Stimulated activated CD8-positive, alpha-beta memory T cell treated with anti-CD3 and anti-CD28 coated beads, Interleukin-12 subunit alpha, Interleukin-12 subunit beta, amount 100 ng/mL, for 4 hours (primary cell): Measurements from ENCODE around the gene ST7.
"Not testable (repeated sequence)": the region's sequence is repeated elsewhere in the genome, so short reads cannot be mapped to it uniquely, and the experiment has no call there.

ENCODE experiments used
- DNase-seq: peaks from one replicate; pipeline ENCODE4 v3.0.0-alpha.2; 2020; ENCODE audit warnings: low read depth

The ST7 gene

GRCh38 chr7:117229350-117229749 is 276.0 kb downstream of the ST7 start:
- DNase-seq: no peak

GRCh38 chr7:117230276-117231046 is 277.2 kb downstream of the ST7 start:
- DNase-seq: no peak

- DNase-seq: no peak
Observed at GRCh38 chr7:117231047-117231359, 277.7 kb downstream of the ST7 start.

GRCh38 chr7:117237646-117238045 is 284.3 kb downstream of the ST7 start:
- DNase-seq: no peak

- DNase-seq: no peak
Observed at GRCh38 chr7:117238472-117238871, 285.2 kb downstream of the ST7 start.

GRCh38 chr7:117238937-117239336 is 285.6 kb downstream of the ST7 start:
- no peak for DNase-seq

GRCh38 chr7:117241088-117241487 is 287.8 kb downstream of the ST7 start:
- no peak for DNase-seq

GRCh38 chr7:117243390-117243789 is 290.1 kb downstream of the ST7 start:
- DNase-seq: no peak

GRCh38 chr7:117245703-117246102 is 292.4 kb downstream of the ST7 start:
- DNase-seq: not testable (repeated sequence)

GRCh38 chr7:117247809-117248208 is 294.5 kb downstream of the ST7 start:
- DNase-seq: no peak

- no peak for DNase-seq
Observed at GRCh38 chr7:117248829-117249228, 295.5 kb downstream of the ST7 start.

GRCh38 chr7:117249696-117250095 is 296.4 kb downstream of the ST7 start:
- DNase-seq: no peak

GRCh38 chr7:117250245-117250644 is 296.9 kb downstream of the ST7 start:
- DNase-seq: no peak

- no peak for DNase-seq
Observed at GRCh38 chr7:117250801-117251200, 297.5 kb downstream of the ST7 start.

- DNase-seq: no peak
Observed at GRCh38 chr7:117251687-117252086, 298.4 kb downstream of the ST7 start.

GRCh38 chr7:117259615-117260014 is 306.3 kb downstream of the ST7 start:
- DNase-seq: no peak

GRCh38 chr7:117262546-117262945 is 309.2 kb downstream of the ST7 start:
- no peak for DNase-seq

GRCh38 chr7:117264716-117265115 is 311.4 kb downstream of the ST7 start:
- DNase-seq: no peak

GRCh38 chr7:117269417-117269816 is 316.1 kb downstream of the ST7 start:
- no peak for DNase-seq

GRCh38 chr7:117269886-117270285 is 316.6 kb downstream of the ST7 start:
- no peak for DNase-seq

GRCh38 chr7:117270371-117270770 is 317.1 kb downstream of the ST7 start:
- no peak for DNase-seq

- DNase-seq: no peak
Observed at GRCh38 chr7:117271566-117271965, 318.3 kb downstream of the ST7 start.

- no peak for DNase-seq
Observed at GRCh38 chr7:117272017-117272759, 318.9 kb downstream of the ST7 start.

GRCh38 chr7:117273325-117273724 is 320.0 kb downstream of the ST7 start:
- no peak for DNase-seq
